ENCODE data around the gene ZNF366. TPM values are rescaled to one million over a fixed set of nuclear protein-coding genes. Genes with fewer than 3 reads are reported as not detected.

Gene ZNF366
- total and polyA plus RNA-seq, 2 of the 13 experiments (the other 11 are each of a cell fraction or from before 2014, with no cell fraction given) = not detected

GRCh38 chr5:72503888-72504491 is 3.2 kb downstream of the ZNF366 start:
- Histone ChIP-seq H3K79me2 (ENCODE audit: insufficient read depth, low read length) (no peaks in the 10 kb centered on the region), H2AFZ (ENCODE audit: low read length) (no peak overlapping the region), H3K4me1 (ENCODE audit: insufficient read depth, low read length) (peaks cover 10% of the 10 kb centered on the region), H3K4me2 (ENCODE audit: low read depth, low read length) (no peak overlapping the region), H3K9ac (ENCODE audit: insufficient read depth, low read depth, low read length) (no peak overlapping the region), H3K27ac (ENCODE audit: extremely low read length, insufficient read depth, low read length) (no peak overlapping the region), H3K9me3 (ENCODE audit: low read length) (no peaks in the 10 kb centered on the region), H4K20me1 (ENCODE audit: insufficient read depth, low read length) (no peaks in the 10 kb centered on the region), H3K27me3 (ENCODE audit: control insufficient read depth in 1 of 2, insufficient read depth in 2 of 2, low read length in 2 of 2) (peaks cover 2 to 33% of the 10 kb centered on the region in 2 experiments), H3K36me3 (replicated peaks in 1 of 2; ENCODE audit: control insufficient read depth in 1 of 2, insufficient read depth in 2 of 2, low read length in 2 of 2) (no peaks in the 10 kb centered on the region), H3K4me3 (replicated peaks in 1 of 3; ENCODE audit: insufficient read depth in 1 of 3, low read depth in 2 of 3, low read length in 3 of 3) (no peak overlapping the region)
- POLR2A ChIA-PET = no interaction called here
- WGBS (ENCODE audit: low lambda C conversion rate) = 64% methylated on average over 14 of the region's 14 CpGs
- in situ Hi-C loops (cut with HindIII; ENCODE audit: extremely low pct_ligation_motif_present, low pct_unique_long_range_greater_than_20kb) = no loop called here
- no peak for FAIRE-seq
- intact Hi-C loops (cut with micrococcal nuclease; ENCODE audit: unreplicated experiment) = no loop called here
- BruUV-seq (replicated peaks) = no TSS peak
- ATAC-seq = no peak
- TF ChIP-seq ZNF780A (CRISPR knock-in tag; IDR thresholded peaks at IDR 0.05) (no peak), NFE2L2 (IDR thresholded peaks at IDR 0.05; ENCODE audit: low read length) (peak; percentile 45; the same call in 1 of the 2 replicates), SMARCC2 (IDR thresholded peaks at IDR 0.05) (no peak), ZNF720 (CRISPR knock-in tag; IDR thresholded peaks at IDR 0.05) (no peak)
- CTCF ChIA-PET (ENCODE audit: low intra/inter-chr PET ratio, low total read pairs) = no interaction called here
- no peak for DNase-seq (ENCODE audit: low spot score)

GRCh38 chr5:72501488-72501887 is 5.7 kb downstream of the ZNF366 start:
- POLR2A ChIA-PET = no interaction called here

More at GRCh38 chr5:72501488-72501887, 5.7 kb downstream of the ZNF366 start:
- no peak for TF ChIP-seq ZNF451 (CRISPR knock-in tag; IDR thresholded peaks at IDR 0.05)
- TF ChIP-seq, protein P1, sequence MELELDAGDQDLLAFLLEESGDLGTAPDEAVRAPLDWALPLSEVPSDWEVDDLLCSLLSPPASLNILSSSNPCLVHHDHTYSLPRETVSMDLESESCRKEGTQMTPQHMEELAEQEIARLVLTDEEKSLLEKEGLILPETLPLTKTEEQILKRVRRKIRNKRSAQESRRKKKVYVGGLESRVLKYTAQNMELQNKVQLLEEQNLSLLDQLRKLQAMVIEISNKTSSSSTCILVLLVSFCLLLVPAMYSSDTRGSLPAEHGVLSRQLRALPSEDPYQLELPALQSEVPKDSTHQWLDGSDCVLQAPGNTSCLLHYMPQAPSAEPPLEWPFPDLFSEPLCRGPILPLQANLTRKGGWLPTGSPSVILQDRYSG (CRISPR knock-in tag; IDR thresholded peaks at IDR 0.05) = no peak
- TF ChIP-seq ZNF44 (CRISPR knock-in tag; IDR thresholded peaks at IDR 0.05) = no peak
- TF ChIP-seq, protein P2, sequence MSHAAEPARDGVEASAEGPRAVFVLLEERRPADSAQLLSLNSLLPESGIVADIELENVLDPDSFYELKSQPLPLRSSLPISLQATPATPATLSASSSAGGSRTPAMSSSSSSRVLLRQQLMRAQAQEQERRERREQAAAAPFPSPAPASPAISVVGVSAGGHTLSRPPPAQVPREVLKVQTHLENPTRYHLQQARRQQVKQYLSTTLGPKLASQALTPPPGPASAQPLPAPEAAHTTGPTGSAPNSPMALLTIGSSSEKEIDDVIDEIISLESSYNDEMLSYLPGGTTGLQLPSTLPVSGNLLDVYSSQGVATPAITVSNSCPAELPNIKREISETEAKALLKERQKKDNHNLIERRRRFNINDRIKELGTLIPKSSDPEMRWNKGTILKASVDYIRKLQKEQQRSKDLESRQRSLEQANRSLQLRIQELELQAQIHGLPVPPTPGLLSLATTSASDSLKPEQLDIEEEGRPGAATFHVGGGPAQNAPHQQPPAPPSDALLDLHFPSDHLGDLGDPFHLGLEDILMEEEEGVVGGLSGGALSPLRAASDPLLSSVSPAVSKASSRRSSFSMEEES (CRISPR knock-in tag; IDR thresholded peaks at IDR 0.05) = no peak
- TF ChIP-seq FLYWCH1 (CRISPR knock-in tag; IDR thresholded peaks at IDR 0.05) = no peak
- TF ChIP-seq NFRKB (IDR thresholded peaks at IDR 0.05) = no peak
- no peak for TF ChIP-seq NFE2L1 (CRISPR knock-in tag; IDR thresholded peaks at IDR 0.05; ENCODE audit: borderline replicate concordance)
- TF ChIP-seq NFE2 (CRISPR knock-in tag; IDR thresholded peaks at IDR 0.05) = no peak
- no peak for TF ChIP-seq RFXANK (CRISPR knock-in tag; IDR thresholded peaks at IDR 0.05)
- no TSS peak for BruUV-seq (replicated peaks)
- no peaks in the 10 kb centered on the region for H3K79me2 ChIP-seq (ENCODE audit: insufficient read depth, low read length)
- H3K27me3 ChIP-seq (ENCODE audit: control insufficient read depth in 1 of 2, insufficient read depth in 2 of 2, low read length in 2 of 2) = peaks cover 2 to 16% of the 10 kb centered on the region in 2 experiments
- ATAC-seq (no peak), DNase-seq (ENCODE audit: low spot score) (no peak), FAIRE-seq (no peak)
- no peaks in the 10 kb centered on the region for H4K20me1 ChIP-seq (ENCODE audit: insufficient read depth, low read length)
- in situ Hi-C loops (cut with HindIII; ENCODE audit: extremely low pct_ligation_motif_present, low pct_unique_long_range_greater_than_20kb) = no loop called here
- H3K4me2 ChIP-seq (ENCODE audit: low read depth, low read length) = no peak overlapping the region
- H3K27ac ChIP-seq (ENCODE audit: extremely low read length, insufficient read depth, low read length) = no peak overlapping the region
- CTCF ChIA-PET (ENCODE audit: low intra/inter-chr PET ratio, low total read pairs) = no interaction called here
- H3K4me1 ChIP-seq (ENCODE audit: insufficient read depth, low read length) = peaks cover 10% of the 10 kb centered on the region
- no peak overlapping the region for H2AFZ ChIP-seq (ENCODE audit: low read length)
- no peaks in the 10 kb centered on the region for H3K9me3 ChIP-seq (ENCODE audit: low read length)
- no peaks in the 10 kb centered on the region for H3K36me3 ChIP-seq (replicated peaks in 1 of 2; ENCODE audit: control insufficient read depth in 1 of 2, insufficient read depth in 2 of 2, low read length in 2 of 2)
- 17% methylated on average over 3 of the region's 3 CpGs for WGBS (ENCODE audit: low lambda C conversion rate)
- intact Hi-C loops (cut with micrococcal nuclease; ENCODE audit: unreplicated experiment) = no loop called here
- H3K9ac ChIP-seq (ENCODE audit: insufficient read depth, low read depth, low read length) = no peak overlapping the region
- H3K4me3 ChIP-seq (replicated peaks in 1 of 3; ENCODE audit: insufficient read depth in 1 of 3, low read depth in 2 of 3, low read length in 3 of 3) = no peak overlapping the region

Measured in HepG2 (cell line).